OCI-LY3 (cell line): ENCODE results near the gene EIF4E3.

Source experiments
- EZH2phosphoT487 ChIP-seq: fragments of 200-600 bp; shearing (Covaris generic); IDR thresholded peaks from 2 replicates; pipeline ENCODE4 v1.6.1; 2018; ENCODE audit warnings: antibody characterized with exemption, mixed run types, low read depth
- TF ChIP-seq, protein P1 (sequence below): fragments of 200-600, 300-600 bp; sonication (generic); IDR thresholded peaks from 2 replicates; pipeline ENCODE4 v1.5.1; 2014; ENCODE audit warnings: antibody characterized with exemption, low read length, low read depth

DNA sequence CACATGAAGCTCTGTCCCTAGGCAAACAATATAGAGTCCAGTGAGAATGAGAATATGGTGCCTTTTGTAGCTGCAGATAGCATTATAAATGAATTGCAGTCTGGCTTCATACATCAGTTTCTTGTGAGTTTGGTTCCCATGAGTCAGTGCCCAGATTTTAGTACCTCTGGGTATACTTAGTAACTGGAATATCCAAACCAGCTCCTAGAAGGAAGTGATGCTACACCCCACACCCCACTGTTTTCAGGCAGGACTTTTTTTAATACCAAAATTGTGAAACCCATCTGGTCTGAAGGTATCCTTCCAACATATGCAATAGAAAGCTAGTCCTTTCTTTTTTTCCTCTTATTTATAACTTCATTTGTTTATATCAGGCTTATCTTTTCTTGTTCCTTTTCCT, 99.5 kb downstream of the EIF4E3 start:
- TF ChIP-seq, protein P1, sequence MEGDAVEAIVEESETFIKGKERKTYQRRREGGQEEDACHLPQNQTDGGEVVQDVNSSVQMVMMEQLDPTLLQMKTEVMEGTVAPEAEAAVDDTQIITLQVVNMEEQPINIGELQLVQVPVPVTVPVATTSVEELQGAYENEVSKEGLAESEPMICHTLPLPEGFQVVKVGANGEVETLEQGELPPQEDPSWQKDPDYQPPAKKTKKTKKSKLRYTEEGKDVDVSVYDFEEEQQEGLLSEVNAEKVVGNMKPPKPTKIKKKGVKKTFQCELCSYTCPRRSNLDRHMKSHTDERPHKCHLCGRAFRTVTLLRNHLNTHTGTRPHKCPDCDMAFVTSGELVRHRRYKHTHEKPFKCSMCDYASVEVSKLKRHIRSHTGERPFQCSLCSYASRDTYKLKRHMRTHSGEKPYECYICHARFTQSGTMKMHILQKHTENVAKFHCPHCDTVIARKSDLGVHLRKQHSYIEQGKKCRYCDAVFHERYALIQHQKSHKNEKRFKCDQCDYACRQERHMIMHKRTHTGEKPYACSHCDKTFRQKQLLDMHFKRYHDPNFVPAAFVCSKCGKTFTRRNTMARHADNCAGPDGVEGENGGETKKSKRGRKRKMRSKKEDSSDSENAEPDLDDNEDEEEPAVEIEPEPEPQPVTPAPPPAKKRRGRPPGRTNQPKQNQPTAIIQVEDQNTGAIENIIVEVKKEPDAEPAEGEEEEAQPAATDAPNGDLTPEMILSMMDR, result no peak
- TF ChIP-seq EZH2phosphoT487, result no peak
